Testis (tissue), 2 donors: ENCODE measurements around the gene PLEKHG4B.

Experiments used
- POLR2A ChIP-seq: fragments of 450-650 bp; IDR thresholded peaks from one replicate; pipeline ENCODE4 v1.6.1; 2017; ENCODE audit warnings: antibody characterized with exemption, mild to moderate bottlenecking, moderate library complexity
- TF ChIP-seq, protein P1 (sequence below), 3 experiments: fragments of 450-650 bp in 2 of 3; fragments of 200-600 bp in 1 of 3; sonication (generic) in 1 of 3; IDR thresholded peaks; one replicate each; pipeline ENCODE4 v1.5.1; 2016 to 2019; ENCODE audit warnings: antibody characterized with exemption in 3 of 3, mild to moderate bottlenecking in 2 of 3, moderate library complexity in 1 of 3

DNA sequence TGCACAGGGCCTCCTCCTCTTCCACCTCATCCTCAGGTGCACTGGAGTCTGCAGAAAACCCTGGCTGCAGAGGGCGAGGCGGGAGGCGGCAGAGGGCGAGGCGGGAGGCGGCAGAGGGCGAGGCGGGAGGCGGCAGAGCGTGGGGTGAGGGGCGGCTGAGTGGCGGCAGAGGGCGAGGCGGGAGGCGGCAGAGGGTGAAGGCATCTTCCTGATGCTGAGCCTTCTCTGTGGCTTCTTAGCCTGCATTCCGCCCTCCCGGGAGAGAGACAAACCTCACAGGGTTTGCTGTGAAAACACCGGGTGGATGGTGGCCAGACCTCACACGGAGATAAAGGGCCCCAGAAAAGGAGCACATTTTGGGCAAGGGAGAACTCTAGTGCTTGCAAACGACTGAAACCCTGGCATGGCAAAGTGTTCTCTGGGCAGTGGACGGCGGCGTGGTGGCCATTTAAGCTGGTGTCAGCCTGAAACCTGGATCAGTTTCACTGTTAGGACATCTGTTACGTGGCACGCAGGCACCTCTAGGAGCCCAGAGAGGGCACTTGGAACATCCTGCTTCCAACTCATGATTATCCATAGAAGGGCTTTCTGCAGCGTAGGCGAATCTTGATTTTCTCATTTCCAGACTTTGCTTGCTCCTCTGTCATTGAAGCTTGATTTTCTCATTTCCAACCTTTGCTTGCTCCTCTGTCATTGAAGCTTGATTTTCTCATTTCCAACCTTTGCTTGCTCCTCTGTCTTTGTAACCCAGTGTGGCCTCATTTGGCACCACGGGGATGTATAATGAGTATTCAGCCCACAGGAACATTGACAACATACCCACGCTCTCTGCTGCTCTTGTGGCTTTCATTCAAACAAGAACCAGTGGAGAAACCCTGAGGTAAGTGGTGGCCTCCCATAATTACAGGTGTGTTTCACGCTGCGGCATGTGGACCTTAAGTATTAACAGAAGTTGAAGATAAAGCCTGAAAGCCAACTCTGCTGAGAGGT, 16.3 kb upstream of the PLEKHG4B start:
- TF ChIP-seq, protein P1, sequence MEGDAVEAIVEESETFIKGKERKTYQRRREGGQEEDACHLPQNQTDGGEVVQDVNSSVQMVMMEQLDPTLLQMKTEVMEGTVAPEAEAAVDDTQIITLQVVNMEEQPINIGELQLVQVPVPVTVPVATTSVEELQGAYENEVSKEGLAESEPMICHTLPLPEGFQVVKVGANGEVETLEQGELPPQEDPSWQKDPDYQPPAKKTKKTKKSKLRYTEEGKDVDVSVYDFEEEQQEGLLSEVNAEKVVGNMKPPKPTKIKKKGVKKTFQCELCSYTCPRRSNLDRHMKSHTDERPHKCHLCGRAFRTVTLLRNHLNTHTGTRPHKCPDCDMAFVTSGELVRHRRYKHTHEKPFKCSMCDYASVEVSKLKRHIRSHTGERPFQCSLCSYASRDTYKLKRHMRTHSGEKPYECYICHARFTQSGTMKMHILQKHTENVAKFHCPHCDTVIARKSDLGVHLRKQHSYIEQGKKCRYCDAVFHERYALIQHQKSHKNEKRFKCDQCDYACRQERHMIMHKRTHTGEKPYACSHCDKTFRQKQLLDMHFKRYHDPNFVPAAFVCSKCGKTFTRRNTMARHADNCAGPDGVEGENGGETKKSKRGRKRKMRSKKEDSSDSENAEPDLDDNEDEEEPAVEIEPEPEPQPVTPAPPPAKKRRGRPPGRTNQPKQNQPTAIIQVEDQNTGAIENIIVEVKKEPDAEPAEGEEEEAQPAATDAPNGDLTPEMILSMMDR (IDR thresholded peaks at IDR 0.05), result no peak
- no peak for TF ChIP-seq POLR2A
